HepG2 (cell line): ENCODE results near the gene TMEM232.

Source experiments
- CTCF ChIP-seq: sonication (generic); formaldehyde crosslinking; IDR thresholded peaks from 2 replicates; pipeline ENCODE4 v1.5.0; 2020; ENCODE audit warnings: mild to moderate bottlenecking, missing genetic modification reagents, moderate library complexity
- IKZF1 ChIP-seq: fragments of 450-650 bp; IDR thresholded peaks from 2 replicates; pipeline ENCODE4 v1.7.1; 2016
- JDP2 ChIP-seq: sonication (generic); formaldehyde crosslinking; IDR thresholded peaks from 2 replicates; pipeline ENCODE4 v1.8.1; 2022; ENCODE audit warnings: missing genetic modification reagents, borderline replicate concordance
- PBX3 ChIP-seq: sonication (generic); formaldehyde crosslinking; IDR thresholded peaks from 2 replicates; pipeline ENCODE4 v1.8.1; 2023; ENCODE audit warnings: missing genetic modification reagents, inconsistent platforms, borderline replicate concordance
- ZNF3 ChIP-seq: IDR thresholded peaks from 2 replicates; pipeline ENCODE4 v1.7.0; 2017; ENCODE audit warnings: inconsistent platforms
- ZNF331 ChIP-seq: sonication (generic); formaldehyde crosslinking; IDR thresholded peaks from 2 replicates; pipeline ENCODE4 v1.4.0; 2020; ENCODE audit warnings: missing genetic modification reagents
- ZNF451 ChIP-seq: sonication (generic); formaldehyde crosslinking; IDR thresholded peaks from 2 replicates; pipeline ENCODE4 v1.5.0; 2020; ENCODE audit warnings: mild to moderate bottlenecking, missing genetic modification reagents
- ZNF549 ChIP-seq: sonication (generic); formaldehyde crosslinking; IDR thresholded peaks from 2 replicates; pipeline ENCODE4 v1.5.0; 2020; ENCODE audit warnings: missing genetic modification reagents

GRCh38 chr5:110580625-110581024 is 145.8 kb downstream of the TMEM232 start:
- TF ChIP-seq ZNF451 (no peak), ZNF3 (CRISPR knock-in tag) (no peak), PBX3 (CRISPR knock-in tag) (no peak), IKZF1 (no peak), CTCF (no peak), JDP2 (CRISPR knock-in tag) (no peak), ZNF331 (CRISPR knock-in tag) (no peak), ZNF549 (CRISPR knock-in tag) (no peak)
